ENCODE data around the gene ELOVL6.
"Not testable (repeated sequence)": the region's sequence is repeated elsewhere in the genome, so short reads cannot be mapped to it uniquely, and the experiment has no call there.

The ELOVL6 gene

GRCh38 chr4:110119880-110120279 lies 78.5 kb downstream of the ELOVL6 start:
- DNase-seq: no peak

GRCh38 chr4:110119337-110119736 lies 79.1 kb downstream of the ELOVL6 start:
- DNase-seq: no peak

- DNase-seq: no peak
Observed at GRCh38 chr4:110112056-110112455, 86.4 kb downstream of the ELOVL6 start.

- no peak for DNase-seq
Observed at GRCh38 chr4:110109455-110109854, 89.0 kb downstream of the ELOVL6 start.

GRCh38 chr4:110108960-110109359 lies 89.5 kb downstream of the ELOVL6 start:
- no peak for DNase-seq

- no peak for DNase-seq
Observed at GRCh38 chr4:110108422-110108821, 90.0 kb downstream of the ELOVL6 start.

- DNase-seq: no peak
Observed at GRCh38 chr4:110107866-110108265, 90.5 kb downstream of the ELOVL6 start.

- DNase-seq: no peak
Observed at GRCh38 chr4:110106931-110107296, 91.5 kb downstream of the ELOVL6 start.

GRCh38 chr4:110104661-110105060 lies 93.8 kb downstream of the ELOVL6 start:
- DNase-seq: no peak

GRCh38 chr4:110099638-110100037 lies 98.8 kb downstream of the ELOVL6 start:
- DNase-seq: no peak

- DNase-seq: no peak
Observed at GRCh38 chr4:110096405-110096804, 102.0 kb downstream of the ELOVL6 start.

- no peak for DNase-seq
Observed at GRCh38 chr4:110092646-110093045, 105.8 kb downstream of the ELOVL6 start.

GRCh38 chr4:110091434-110092140 lies 106.8 kb downstream of the ELOVL6 start:
- DNase-seq: no peak

GRCh38 chr4:110088670-110089069 lies 109.7 kb downstream of the ELOVL6 start:
- DNase-seq: no peak

GRCh38 chr4:110087070-110087708 lies 111.2 kb downstream of the ELOVL6 start:
- no peak for DNase-seq

- no peak for DNase-seq
Observed at GRCh38 chr4:110085131-110085530, 113.3 kb downstream of the ELOVL6 start.

GRCh38 chr4:110084154-110084553 lies 114.3 kb downstream of the ELOVL6 start:
- no peak for DNase-seq

- DNase-seq: not testable (repeated sequence)
Observed at GRCh38 chr4:110078148-110078547, 120.3 kb downstream of the ELOVL6 start.

GRCh38 chr4:110076828-110077227 lies 121.6 kb downstream of the ELOVL6 start:
- not testable (repeated sequence) for DNase-seq

GRCh38 chr4:110075891-110076290 lies 122.5 kb downstream of the ELOVL6 start:
- DNase-seq: no peak

- no peak for DNase-seq
Observed at GRCh38 chr4:110075083-110075738, 123.2 kb downstream of the ELOVL6 start.

- DNase-seq: no peak
Observed at GRCh38 chr4:110074570-110074969, 123.8 kb downstream of the ELOVL6 start.

GRCh38 chr4:110073053-110073845 lies 125.2 kb downstream of the ELOVL6 start:
- DNase-seq: no peak

Data from NCI-H2171 (cell line).